ENCODE data around the gene FBLL1.

The FBLL1 gene

DNA sequence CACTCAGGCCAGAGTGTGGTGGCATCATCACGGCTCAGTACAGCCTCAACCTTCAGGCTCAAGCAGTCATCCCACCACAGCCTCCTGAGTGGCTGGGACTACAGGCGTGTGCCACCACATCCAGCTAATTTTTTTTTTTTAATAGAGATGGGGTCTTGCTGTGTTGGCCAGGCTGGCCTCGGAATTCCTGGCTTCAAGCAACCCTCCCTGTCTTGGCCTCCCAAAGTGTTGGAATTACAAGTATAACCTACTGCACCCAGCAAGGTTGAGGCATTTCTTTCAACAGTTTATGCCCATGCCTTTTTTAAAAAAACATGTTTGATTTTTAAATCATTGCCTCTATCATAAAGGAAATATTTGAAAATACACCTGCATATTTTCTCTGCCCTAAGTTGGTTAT, 40.0 kb upstream of the FBLL1 start:
- no peak for TF ChIP-seq CREB1 (IDR thresholded peaks at IDR 0.05; ENCODE audit: low read depth)
- TF ChIP-seq NFIC (IDR thresholded peaks at IDR 0.05), result no peak
- no peak for TF ChIP-seq TAF1 (IDR thresholded peaks at IDR 0.05; ENCODE audit: low read depth)
- TF ChIP-seq, protein P1, sequence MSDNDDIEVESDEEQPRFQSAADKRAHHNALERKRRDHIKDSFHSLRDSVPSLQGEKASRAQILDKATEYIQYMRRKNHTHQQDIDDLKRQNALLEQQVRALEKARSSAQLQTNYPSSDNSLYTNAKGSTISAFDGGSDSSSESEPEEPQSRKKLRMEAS (IDR thresholded peaks at IDR 0.05), result no peak
- no peak for TF ChIP-seq CEBPB (IDR thresholded peaks at IDR 0.05)
- no peak for TF ChIP-seq FOXM1 (IDR thresholded peaks at IDR 0.05; ENCODE audit: borderline replicate concordance, low read depth)
- TF ChIP-seq EP300 (IDR thresholded peaks at IDR 0.05; ENCODE audit: borderline replicate concordance), result no peak
- no peak for TF ChIP-seq ZBTB7A (IDR thresholded peaks at IDR 0.05; ENCODE audit: low read depth)
- TF ChIP-seq, protein P2, sequence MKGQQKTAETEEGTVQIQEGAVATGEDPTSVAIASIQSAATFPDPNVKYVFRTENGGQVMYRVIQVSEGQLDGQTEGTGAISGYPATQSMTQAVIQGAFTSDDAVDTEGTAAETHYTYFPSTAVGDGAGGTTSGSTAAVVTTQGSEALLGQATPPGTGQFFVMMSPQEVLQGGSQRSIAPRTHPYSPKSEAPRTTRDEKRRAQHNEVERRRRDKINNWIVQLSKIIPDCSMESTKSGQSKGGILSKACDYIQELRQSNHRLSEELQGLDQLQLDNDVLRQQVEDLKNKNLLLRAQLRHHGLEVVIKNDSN (IDR thresholded peaks at IDR 0.05), result no peak
- TF ChIP-seq TEAD4 (IDR thresholded peaks at IDR 0.05), result no peak
- no peak for TF ChIP-seq EGR1 (IDR thresholded peaks at IDR 0.05)
- TF ChIP-seq, protein P3, sequence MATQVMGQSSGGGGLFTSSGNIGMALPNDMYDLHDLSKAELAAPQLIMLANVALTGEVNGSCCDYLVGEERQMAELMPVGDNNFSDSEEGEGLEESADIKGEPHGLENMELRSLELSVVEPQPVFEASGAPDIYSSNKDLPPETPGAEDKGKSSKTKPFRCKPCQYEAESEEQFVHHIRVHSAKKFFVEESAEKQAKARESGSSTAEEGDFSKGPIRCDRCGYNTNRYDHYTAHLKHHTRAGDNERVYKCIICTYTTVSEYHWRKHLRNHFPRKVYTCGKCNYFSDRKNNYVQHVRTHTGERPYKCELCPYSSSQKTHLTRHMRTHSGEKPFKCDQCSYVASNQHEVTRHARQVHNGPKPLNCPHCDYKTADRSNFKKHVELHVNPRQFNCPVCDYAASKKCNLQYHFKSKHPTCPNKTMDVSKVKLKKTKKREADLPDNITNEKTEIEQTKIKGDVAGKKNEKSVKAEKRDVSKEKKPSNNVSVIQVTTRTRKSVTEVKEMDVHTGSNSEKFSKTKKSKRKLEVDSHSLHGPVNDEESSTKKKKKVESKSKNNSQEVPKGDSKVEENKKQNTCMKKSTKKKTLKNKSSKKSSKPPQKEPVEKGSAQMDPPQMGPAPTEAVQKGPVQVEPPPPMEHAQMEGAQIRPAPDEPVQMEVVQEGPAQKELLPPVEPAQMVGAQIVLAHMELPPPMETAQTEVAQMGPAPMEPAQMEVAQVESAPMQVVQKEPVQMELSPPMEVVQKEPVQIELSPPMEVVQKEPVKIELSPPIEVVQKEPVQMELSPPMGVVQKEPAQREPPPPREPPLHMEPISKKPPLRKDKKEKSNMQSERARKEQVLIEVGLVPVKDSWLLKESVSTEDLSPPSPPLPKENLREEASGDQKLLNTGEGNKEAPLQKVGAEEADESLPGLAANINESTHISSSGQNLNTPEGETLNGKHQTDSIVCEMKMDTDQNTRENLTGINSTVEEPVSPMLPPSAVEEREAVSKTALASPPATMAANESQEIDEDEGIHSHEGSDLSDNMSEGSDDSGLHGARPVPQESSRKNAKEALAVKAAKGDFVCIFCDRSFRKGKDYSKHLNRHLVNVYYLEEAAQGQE (IDR thresholded peaks at IDR 0.05; ENCODE audit: low read depth), result no peak
- no peak for TF ChIP-seq YY1 (IDR thresholded peaks at IDR 0.05; ENCODE audit: low read depth)
- TF ChIP-seq RAD21 (IDR thresholded peaks at IDR 0.05; ENCODE audit: low read depth), result no peak
- no peak for TF ChIP-seq TCF12 (IDR thresholded peaks at IDR 0.05; ENCODE audit: low read depth)

DNA sequence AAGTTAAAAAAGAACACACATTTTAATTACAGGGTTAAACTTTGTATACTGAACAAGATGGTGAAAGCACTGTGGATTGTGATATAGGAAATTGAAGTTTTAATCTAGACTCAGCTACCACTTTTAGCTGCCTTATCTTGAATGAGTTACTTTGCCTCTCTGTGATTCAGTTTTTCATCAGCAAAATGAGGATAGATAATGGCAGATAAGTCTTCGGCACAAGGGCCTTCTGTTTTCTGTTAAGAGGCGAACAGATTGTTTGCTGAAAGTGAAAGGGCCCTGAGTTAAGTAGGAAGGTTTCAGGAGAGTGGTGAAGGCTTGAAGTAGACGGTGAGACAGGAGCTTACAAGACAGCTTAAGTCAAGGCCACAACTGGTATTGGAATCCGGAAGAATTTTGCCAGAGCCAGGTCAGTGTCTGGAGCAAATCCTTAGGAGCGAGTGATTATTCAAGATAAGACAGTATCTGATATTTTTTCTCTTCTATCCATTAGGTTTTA, 35.0 kb upstream of the FBLL1 start:
- TF ChIP-seq RAD21 (IDR thresholded peaks at IDR 0.05; ENCODE audit: low read depth), result no peak
- TF ChIP-seq TAF1 (IDR thresholded peaks at IDR 0.05; ENCODE audit: low read depth), result no peak
- no peak for TF ChIP-seq YY1 (IDR thresholded peaks at IDR 0.05; ENCODE audit: low read depth)
- no peak for TF ChIP-seq FOXM1 (IDR thresholded peaks at IDR 0.05; ENCODE audit: borderline replicate concordance, low read depth)
- TF ChIP-seq TCF12 (IDR thresholded peaks at IDR 0.05; ENCODE audit: low read depth), result no peak
- no peak for TF ChIP-seq TEAD4 (IDR thresholded peaks at IDR 0.05)
- no peak for TF ChIP-seq NFIC (IDR thresholded peaks at IDR 0.05)
- no peak for TF ChIP-seq EP300 (IDR thresholded peaks at IDR 0.05; ENCODE audit: borderline replicate concordance)
- TF ChIP-seq ZBTB7A (IDR thresholded peaks at IDR 0.05; ENCODE audit: low read depth), result no peak
- TF ChIP-seq EGR1 (IDR thresholded peaks at IDR 0.05), result no peak
- TF ChIP-seq CEBPB (IDR thresholded peaks at IDR 0.05), result no peak
- TF ChIP-seq CREB1 (IDR thresholded peaks at IDR 0.05; ENCODE audit: low read depth), result no peak
- TF ChIP-seq, protein P2 (IDR thresholded peaks at IDR 0.05), result no peak
- TF ChIP-seq, protein P1 (IDR thresholded peaks at IDR 0.05), result no peak
- TF ChIP-seq, protein P3 (IDR thresholded peaks at IDR 0.05; ENCODE audit: low read depth), result no peak

DNA sequence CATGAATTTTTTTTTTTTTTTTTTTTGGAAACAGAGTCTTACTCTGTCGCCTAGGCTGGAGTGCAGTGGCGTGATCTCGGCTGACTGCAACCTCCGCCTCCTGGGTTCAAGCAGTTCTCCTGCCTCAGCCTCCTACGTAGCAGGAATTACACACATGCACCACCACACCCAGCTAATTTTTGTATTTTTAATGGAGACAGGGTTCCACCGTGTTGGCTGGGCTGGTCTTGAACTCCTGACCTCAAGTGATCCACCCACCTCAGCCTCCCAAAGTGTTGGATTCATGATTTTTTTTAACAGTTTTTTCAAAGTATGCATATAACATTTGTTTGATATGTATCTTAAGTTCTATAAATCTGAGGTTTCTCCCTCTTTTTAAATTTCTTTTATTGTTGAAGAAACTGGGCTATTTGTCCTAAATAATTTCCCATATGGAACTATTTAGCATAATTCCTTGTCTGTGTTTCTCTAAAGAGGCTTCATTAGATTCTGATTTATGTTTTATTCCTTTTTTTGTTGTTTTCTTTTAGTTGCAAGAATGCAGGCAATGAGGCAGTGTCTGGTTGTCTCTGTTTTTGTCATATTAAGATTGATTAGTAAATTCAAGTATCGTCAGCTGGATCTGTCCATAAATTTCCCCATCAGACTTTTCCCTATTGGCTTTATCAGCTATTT, 26.4 kb upstream of the FBLL1 start:
- TF ChIP-seq YY1 (IDR thresholded peaks at IDR 0.05; ENCODE audit: low read depth), result no peak
- TF ChIP-seq RAD21 (IDR thresholded peaks at IDR 0.05; ENCODE audit: low read depth), result no peak
- no peak for TF ChIP-seq EGR1 (IDR thresholded peaks at IDR 0.05)

DNA sequence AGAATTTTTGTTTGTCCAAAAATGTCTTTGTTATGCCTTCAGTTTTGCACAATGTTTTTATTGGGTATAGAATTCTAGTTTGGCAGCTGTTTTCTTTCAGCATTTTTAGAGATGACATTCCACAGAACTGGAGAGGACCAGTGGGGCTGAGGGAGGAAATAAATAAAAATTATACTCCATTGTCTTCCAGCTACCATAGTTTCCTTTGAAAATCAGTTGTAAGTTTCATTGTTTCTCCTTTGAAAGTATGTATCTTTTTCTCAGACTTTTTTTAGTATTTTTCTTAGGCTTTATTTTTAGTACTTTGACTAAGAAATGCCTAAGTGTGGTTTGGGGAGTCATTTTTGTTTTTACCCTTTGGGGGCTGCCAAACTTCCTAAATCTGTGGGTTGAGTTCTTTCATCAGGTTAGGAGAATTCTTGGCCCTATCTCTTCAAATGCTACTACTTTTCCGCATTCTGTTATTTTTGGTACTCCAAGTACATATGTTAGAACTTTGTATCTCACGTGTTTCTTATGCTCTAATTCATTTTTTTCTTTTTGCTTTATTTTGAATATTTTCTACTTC, 15.2 kb upstream of the FBLL1 start:
- TF ChIP-seq TAF1 (IDR thresholded peaks at IDR 0.05; ENCODE audit: low read depth) (no peak), TCF12 (IDR thresholded peaks at IDR 0.05; ENCODE audit: low read depth) (no peak), EGR1 (IDR thresholded peaks at IDR 0.05) (no peak), FOXM1 (IDR thresholded peaks at IDR 0.05; ENCODE audit: borderline replicate concordance, low read depth) (no peak), EP300 (IDR thresholded peaks at IDR 0.05; ENCODE audit: borderline replicate concordance) (no peak), CEBPB (IDR thresholded peaks at IDR 0.05) (no peak), TEAD4 (IDR thresholded peaks at IDR 0.05) (no peak), ZBTB7A (IDR thresholded peaks at IDR 0.05; ENCODE audit: low read depth) (no peak), CREB1 (IDR thresholded peaks at IDR 0.05; ENCODE audit: low read depth) (no peak), RAD21 (IDR thresholded peaks at IDR 0.05; ENCODE audit: low read depth) (no peak), YY1 (IDR thresholded peaks at IDR 0.05; ENCODE audit: low read depth) (no peak), NFIC (IDR thresholded peaks at IDR 0.05) (no peak)
- TF ChIP-seq, protein P3 (IDR thresholded peaks at IDR 0.05; ENCODE audit: low read depth), result no peak
- TF ChIP-seq, protein P2 (IDR thresholded peaks at IDR 0.05), result no peak
- TF ChIP-seq, protein P1 (IDR thresholded peaks at IDR 0.05), result no peak

All from Ishikawa (cell line).